ENCODE results near the gene MEP1A.

MEP1A gene

DNA sequence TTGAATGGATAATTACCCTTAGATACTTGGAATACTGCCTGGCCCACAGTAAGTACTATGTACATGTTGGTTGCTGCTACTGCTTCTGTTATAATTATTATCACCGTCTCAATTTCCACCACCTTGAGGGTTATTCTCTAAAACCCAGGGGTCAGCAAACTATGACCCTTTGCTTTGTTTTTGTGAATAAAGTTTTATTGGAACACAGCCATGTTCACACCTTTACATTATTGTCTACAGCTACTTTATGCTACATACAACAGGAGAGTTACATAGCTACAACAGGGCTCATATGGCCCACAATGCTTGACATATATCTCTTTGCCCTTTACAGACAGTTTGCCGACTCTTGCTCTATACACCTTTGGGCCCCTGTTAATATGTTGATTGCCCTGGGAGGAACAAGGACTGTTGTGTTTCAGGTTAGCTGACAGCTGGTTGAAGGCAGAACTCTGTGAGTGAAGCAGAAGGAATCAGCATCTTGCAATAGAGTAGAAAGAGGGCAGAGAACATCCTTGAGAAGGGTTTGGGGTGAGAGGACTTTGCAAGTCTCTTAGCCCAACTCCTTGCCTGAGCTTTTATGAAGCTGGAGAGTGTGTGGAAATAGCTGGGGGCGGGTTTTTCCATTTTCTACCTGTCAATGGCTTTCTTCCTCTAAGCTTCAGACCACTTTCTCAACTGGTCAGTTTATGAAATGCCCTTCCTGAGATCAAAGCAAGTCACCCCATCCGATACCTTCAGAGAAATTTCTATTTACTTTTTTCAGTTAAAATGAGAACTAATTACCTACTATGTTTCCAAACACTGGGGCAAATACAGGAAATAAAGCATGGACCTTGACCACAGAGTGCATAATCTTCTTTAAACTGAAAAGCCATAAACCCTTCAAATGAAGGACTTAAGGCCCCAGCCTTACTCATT lies 3.5 kb upstream of the MEP1A start:
- Histone ChIP-seq H3F3A (ENCODE audit: low read depth) (no peaks in the 10 kb centered on the region), H3K27me3 (ENCODE audit: insufficient read depth, low read length, poor library complexity, severe bottlenecking) (no peaks in the 10 kb centered on the region), H3K9me3 (ENCODE audit: insufficient read depth, low read depth, low read length) (no peaks in the 10 kb centered on the region), H3K9me2 (replicated peaks; ENCODE audit: low read depth, low read length) (no peaks in the 10 kb centered on the region), H3K4me3 (ENCODE audit: low read length, poor library complexity, severe bottlenecking) (no peak overlapping the region), H3K4me1 (ENCODE audit: insufficient read depth, low read length, poor library complexity, severe bottlenecking) (no peaks in the 10 kb centered on the region), H3K79me2 (ENCODE audit: insufficient read depth, low read length) (no peaks in the 10 kb centered on the region), H3K4me2 (ENCODE audit: low read depth, low read length, poor library complexity, severe bottlenecking) (no peak overlapping the region), H3K9ac (ENCODE audit: low read depth, low read length, poor library complexity, severe bottlenecking) (no peak overlapping the region), H3K36me3 (ENCODE audit: insufficient read depth, low read length) (no peaks in the 10 kb centered on the region), H2AFZ (ENCODE audit: low read length) (no peak overlapping the region), H4K20me1 (ENCODE audit: insufficient read depth, low read length, poor library complexity, severe bottlenecking) (no peaks in the 10 kb centered on the region)
- no peak for TF ChIP-seq EZH2phosphoT487 (IDR thresholded peaks at IDR 0.05; ENCODE audit: borderline replicate concordance)
- TF ChIP-seq, protein P1, sequence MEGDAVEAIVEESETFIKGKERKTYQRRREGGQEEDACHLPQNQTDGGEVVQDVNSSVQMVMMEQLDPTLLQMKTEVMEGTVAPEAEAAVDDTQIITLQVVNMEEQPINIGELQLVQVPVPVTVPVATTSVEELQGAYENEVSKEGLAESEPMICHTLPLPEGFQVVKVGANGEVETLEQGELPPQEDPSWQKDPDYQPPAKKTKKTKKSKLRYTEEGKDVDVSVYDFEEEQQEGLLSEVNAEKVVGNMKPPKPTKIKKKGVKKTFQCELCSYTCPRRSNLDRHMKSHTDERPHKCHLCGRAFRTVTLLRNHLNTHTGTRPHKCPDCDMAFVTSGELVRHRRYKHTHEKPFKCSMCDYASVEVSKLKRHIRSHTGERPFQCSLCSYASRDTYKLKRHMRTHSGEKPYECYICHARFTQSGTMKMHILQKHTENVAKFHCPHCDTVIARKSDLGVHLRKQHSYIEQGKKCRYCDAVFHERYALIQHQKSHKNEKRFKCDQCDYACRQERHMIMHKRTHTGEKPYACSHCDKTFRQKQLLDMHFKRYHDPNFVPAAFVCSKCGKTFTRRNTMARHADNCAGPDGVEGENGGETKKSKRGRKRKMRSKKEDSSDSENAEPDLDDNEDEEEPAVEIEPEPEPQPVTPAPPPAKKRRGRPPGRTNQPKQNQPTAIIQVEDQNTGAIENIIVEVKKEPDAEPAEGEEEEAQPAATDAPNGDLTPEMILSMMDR (conservative IDR thresholded peaks at IDR 0.05; ENCODE audit: low read length), result no peak

DNA sequence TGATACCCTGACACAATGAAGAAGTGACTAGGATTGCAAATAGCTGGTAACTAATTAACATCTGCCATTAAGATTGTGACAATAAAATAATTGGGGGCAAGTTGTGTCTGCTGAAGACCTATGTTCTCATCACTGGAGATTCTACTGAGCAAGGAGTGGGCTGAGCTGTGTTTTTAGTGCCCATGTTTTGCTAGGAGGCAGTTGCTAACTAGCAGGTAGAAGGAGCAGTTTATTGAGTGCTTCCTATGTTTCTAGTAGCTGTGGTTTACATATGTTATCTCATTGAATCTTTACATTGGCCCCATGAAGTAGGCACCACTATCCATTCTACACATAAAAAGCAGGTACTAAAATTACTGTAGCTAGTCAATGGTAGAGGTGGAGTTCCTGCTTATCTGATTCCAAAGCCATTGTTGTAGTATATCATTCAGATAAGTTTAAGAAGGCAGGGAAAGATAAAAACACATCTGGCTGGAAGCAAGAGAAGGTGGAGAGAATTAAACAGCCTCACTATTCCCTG lies 2.8 kb upstream of the MEP1A start:
- Histone ChIP-seq H4K20me1 (ENCODE audit: insufficient read depth, low read length, poor library complexity, severe bottlenecking) (no peaks in the 10 kb centered on the region), H3K9me2 (replicated peaks; ENCODE audit: low read depth, low read length) (no peaks in the 10 kb centered on the region), H3K36me3 (ENCODE audit: insufficient read depth, low read length) (no peaks in the 10 kb centered on the region), H3K4me2 (ENCODE audit: low read depth, low read length, poor library complexity, severe bottlenecking) (no peak overlapping the region), H3K27me3 (ENCODE audit: insufficient read depth, low read length, poor library complexity, severe bottlenecking) (no peaks in the 10 kb centered on the region), H3K4me3 (ENCODE audit: low read length, poor library complexity, severe bottlenecking) (no peak overlapping the region), H2AFZ (ENCODE audit: low read length) (no peak overlapping the region), H3K4me1 (ENCODE audit: insufficient read depth, low read length, poor library complexity, severe bottlenecking) (no peaks in the 10 kb centered on the region), H3F3A (ENCODE audit: low read depth) (no peaks in the 10 kb centered on the region), H3K9ac (ENCODE audit: low read depth, low read length, poor library complexity, severe bottlenecking) (no peak overlapping the region), H3K79me2 (ENCODE audit: insufficient read depth, low read length) (no peaks in the 10 kb centered on the region), H3K9me3 (ENCODE audit: insufficient read depth, low read depth, low read length) (no peaks in the 10 kb centered on the region)
- TF ChIP-seq EZH2phosphoT487 (IDR thresholded peaks at IDR 0.05; ENCODE audit: borderline replicate concordance), result no peak
- TF ChIP-seq, protein P1 (conservative IDR thresholded peaks at IDR 0.05; ENCODE audit: low read length), result no peak

DNA sequence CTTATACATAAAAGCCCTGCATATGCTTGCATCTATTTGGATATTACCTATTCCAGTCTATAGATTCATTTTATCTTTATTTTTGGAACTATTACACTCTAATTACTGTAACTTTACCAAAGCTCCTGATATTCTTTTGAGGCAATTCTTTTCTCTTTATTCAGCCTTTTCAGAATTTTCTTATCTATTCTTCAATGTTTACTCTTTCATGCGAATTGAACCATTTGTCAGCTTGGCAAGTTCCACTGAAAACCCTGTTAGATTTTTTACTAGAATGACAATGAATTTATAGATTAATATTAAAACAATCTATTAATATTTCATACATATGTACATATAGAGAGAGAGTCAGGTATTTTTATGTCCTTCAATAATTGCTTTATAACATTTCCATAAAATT lies 554 bp upstream of the MEP1A start:
- H3K9ac ChIP-seq (ENCODE audit: low read depth, low read length, poor library complexity, severe bottlenecking), result no peak overlapping the region
- no peaks in the 10 kb centered on the region for H3K79me2 ChIP-seq (ENCODE audit: insufficient read depth, low read length)
- no peaks in the 10 kb centered on the region for H3F3A ChIP-seq (ENCODE audit: low read depth)
- H4K20me1 ChIP-seq (ENCODE audit: insufficient read depth, low read length, poor library complexity, severe bottlenecking), result no peaks in the 10 kb centered on the region
- no peaks in the 10 kb centered on the region for H3K9me3 ChIP-seq (ENCODE audit: insufficient read depth, low read depth, low read length)
- no peaks in the 10 kb centered on the region for H3K36me3 ChIP-seq (ENCODE audit: insufficient read depth, low read length)
- H2AFZ ChIP-seq (ENCODE audit: low read length), result no peak overlapping the region
- H3K27me3 ChIP-seq (ENCODE audit: insufficient read depth, low read length, poor library complexity, severe bottlenecking), result no peaks in the 10 kb centered on the region
- H3K4me3 ChIP-seq (ENCODE audit: low read length, poor library complexity, severe bottlenecking), result no peak overlapping the region
- H3K4me1 ChIP-seq (ENCODE audit: insufficient read depth, low read length, poor library complexity, severe bottlenecking), result no peaks in the 10 kb centered on the region
- TF ChIP-seq, protein P1 (conservative IDR thresholded peaks at IDR 0.05; ENCODE audit: low read length), result no peak
- TF ChIP-seq EZH2phosphoT487 (IDR thresholded peaks at IDR 0.05; ENCODE audit: borderline replicate concordance), result no peak
- no peak overlapping the region for H3K4me2 ChIP-seq (ENCODE audit: low read depth, low read length, poor library complexity, severe bottlenecking)
- H3K9me2 ChIP-seq (replicated peaks; ENCODE audit: low read depth, low read length), result no peaks in the 10 kb centered on the region
